GM18505 (cell line): ENCODE results near the gene SSBP2.

Experiments
- ATAC-seq: cut with Tn5 transposase; IDR thresholded peaks from one replicate; pipeline ENCODE4 v1.9.1; 2021; ENCODE audit not compliant: unreplicated experiment
- POLR2A ChIP-seq: IDR thresholded peaks from 4 replicates; pipeline ENCODE4 v1.6.1; 2011; ENCODE audit warnings: borderline replicate concordance; ENCODE audit not compliant: insufficient read depth, insufficient read length; ENCODE audit errors: extremely low read depth

SSBP2 gene

DNA sequence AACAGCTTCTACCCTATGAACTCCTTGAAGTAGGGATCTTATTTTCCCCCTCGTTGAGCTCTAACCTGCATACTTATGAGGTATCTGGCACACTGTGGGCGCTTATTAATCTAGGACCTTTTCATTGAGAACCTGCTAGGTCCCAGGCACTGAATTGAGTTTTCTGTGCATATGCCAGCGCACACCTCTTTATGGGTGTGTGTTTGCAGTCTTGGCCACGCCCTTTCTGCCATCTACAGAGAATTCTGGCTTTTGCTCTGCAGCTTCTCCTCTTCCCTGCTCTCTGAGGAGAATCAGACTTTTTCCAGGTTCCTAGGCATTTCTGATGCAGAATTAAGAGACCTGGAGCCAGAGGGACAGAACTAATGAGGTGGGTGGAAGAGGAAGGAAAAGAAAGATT, 25.4 kb upstream of the SSBP2 start:
- TF ChIP-seq POLR2A: no peak
- ATAC-seq: no peak

DNA sequence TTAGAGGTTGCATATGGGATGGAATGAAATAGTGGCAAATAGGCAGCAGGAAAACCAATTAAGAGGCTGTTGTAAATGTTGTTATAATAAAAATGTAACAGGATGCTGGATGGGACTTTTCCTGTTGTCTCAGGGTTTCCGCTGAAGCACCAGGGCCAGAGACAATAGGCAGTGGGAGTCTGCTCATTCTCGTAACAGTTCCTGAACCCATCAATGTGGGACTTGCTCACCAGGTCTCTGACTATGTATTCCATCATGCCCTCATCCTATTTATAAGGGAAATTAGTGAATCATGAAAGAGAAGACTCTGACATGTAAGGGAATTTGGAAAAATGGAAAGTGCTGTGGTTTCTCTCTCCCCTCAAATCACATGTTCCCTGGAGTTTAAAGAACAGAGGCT, 23.5 kb upstream of the SSBP2 start:
- TF ChIP-seq POLR2A: no peak
- ATAC-seq: no peak

DNA sequence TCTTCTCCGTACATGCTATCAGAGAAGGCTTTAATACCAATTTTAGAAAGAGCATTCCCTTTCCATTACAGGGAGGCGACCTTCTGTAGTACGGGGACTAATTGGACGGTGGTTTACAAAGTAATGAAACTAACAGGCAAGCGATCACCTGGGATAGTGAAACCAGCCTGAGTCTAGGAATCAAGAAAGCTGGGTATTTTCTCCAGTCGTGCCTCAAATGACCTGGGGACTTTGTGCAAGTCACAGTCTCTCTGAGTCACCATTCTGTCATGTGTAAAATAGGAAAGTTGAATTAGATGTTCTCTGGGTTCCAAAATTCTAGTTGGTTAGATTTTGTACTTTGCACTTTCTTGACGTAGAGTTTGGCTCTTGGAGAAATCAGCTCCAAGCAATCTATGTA, 22.7 kb upstream of the SSBP2 start:
- TF ChIP-seq POLR2A: no peak
- no peak for ATAC-seq

DNA sequence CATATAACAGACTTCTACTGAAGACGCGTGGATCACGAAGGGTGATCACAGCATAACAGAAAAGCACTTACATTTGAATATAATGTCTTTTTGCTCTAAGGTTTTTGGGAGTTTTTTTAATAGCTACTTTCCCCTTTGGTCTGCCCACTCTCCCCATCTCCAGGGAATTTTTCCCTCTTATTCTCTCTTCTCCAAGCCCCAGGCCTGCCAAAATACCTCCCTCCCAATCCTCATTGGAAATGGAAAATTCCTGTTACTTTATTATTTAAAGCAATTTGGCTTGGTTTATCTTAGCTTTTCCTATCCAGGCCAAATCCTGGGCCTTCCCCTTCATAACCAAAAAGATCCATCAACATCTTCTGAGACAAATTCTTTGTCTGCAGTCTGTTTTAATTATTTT, 22.3 kb upstream of the SSBP2 start:
- ATAC-seq: no peak
- TF ChIP-seq POLR2A: no peak

DNA sequence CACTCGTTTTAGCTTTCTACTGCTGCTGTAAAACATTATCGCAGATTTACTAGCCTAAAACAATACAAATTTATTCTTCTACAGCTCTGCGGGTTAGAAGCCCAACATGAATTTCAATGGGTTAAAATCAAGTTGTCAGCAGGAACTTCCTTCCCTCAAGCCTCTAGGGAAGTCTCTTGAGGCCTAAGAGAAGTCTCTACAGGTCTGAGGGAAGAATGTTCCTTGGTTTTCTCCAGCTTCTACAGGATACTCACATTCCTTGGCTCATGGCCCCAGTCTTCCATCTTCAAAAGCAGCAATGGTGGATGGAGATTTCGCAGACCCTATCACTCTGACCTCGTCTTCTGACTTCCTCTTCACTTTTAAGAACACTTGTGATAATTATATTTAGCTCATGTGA, 21.6 kb upstream of the SSBP2 start:
- ATAC-seq: no peak
- no peak for TF ChIP-seq POLR2A

DNA sequence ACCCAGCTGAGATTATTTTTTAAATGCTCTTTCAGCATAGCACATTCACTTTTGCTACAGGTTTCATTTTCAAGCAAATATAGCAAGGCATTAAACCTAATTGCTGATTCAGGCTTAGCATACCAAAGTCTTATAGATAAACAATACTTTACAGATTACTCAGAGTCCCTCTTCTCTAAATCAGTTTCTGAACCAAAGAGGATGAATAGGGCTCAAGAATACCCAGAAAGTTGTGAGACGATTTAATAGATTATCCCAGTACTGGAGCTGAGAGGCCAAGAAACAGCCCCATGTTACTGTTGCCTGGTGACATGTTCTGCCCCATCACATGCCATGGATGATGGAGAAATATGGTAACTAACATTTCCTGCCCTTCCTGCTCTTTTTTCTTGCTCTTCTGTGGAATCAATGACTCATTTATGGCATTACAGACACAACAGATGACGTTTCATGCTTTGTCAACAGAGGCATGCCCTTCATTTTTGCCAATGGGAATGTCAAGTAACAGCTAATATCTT, 18.1 kb upstream of the SSBP2 start:
- ATAC-seq: no peak

DNA sequence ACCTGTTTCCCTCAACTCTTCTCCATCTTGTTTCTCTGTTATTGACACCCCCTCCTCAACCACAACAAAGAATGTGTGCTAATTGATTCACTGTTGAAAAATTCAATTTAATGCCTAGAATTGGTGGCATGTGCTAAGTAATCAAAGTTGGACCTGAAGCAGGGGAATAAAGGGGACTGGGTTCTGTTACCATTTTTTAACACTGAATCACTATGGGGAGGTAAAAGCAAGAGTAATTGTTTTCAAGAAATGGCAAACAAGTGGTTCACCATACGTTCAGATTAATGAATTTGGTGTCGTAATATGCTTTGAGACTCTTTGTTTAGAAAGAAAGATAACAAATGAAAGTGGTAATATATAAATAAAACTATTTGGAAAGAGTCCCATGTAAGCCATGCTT, 17.0 kb upstream of the SSBP2 start:
- TF ChIP-seq POLR2A: no peak
- no peak for ATAC-seq

More for the DNA sequence above, 18.1 kb upstream of the SSBP2 start:
- TF ChIP-seq POLR2A: no peak

DNA sequence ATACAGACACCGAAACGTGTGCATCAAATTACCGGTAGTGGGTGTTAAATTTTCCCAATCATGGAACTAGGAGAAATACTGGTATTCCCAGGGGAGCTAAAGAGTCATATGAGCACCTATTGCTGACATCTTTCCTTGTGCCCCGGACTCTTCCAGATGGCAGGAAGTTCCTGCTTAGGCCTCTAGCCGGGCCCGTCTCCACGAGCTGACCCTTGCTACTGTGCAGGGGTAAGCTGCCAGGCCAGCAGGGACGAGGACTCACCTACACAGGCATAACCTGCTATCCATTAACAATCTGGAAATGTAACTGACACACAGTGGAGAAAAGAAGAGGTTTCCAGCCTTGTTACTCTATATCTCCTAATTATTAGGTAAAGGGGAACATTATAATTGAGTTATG, 16.2 kb upstream of the SSBP2 start:
- ATAC-seq: no peak
- no peak for TF ChIP-seq POLR2A

DNA sequence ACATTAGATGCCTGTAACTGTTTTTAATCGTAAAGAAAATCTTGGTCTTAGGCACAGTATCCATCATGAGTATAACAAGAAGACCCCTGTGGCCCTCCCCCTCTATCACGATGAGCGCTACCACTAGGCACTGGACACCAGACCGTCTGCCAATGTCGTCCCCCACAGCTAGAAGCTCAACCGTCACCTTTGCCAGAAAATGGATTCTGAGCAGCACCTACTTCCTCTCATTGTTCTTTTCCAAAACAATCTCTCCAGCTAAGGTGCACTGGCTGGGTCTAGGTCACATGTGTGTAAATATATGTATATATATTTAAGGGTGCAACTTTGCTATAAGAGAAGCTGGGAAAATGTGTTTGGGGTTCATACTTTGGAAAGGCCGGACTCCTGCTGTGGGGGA, 15.7 kb upstream of the SSBP2 start:
- no peak for ATAC-seq
- TF ChIP-seq POLR2A: no peak

DNA sequence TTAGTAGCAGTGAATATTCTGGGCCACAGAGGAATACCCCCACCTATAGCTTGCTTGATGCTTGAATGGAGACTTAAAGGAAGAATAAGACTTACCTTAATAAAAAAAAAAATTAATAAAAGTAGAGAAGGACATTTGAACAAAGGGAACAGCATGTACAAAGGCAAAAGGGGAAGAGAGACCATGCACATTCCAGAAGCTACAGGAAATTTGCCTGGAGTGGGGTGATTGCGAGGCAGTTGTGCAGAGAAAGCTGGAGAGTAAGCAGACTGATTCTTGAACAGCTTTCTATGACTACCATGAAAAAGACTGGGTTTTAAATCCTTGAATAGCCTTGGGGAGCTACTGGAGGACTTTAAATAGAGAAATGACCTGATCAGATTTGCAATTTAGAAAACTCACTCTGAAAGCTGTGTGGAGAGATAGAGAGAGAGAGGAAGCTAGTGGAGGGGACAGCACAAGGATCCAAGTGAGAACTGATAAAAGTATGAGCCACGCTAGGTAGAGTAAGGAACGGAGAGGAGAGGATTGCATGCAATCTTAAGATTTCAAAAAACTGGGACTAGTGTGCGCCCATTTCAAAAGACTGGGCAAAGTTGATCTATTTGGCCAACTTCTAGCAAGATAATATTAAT, 12.5 kb upstream of the SSBP2 start:
- TF ChIP-seq POLR2A: no peak
- ATAC-seq: no peak

DNA sequence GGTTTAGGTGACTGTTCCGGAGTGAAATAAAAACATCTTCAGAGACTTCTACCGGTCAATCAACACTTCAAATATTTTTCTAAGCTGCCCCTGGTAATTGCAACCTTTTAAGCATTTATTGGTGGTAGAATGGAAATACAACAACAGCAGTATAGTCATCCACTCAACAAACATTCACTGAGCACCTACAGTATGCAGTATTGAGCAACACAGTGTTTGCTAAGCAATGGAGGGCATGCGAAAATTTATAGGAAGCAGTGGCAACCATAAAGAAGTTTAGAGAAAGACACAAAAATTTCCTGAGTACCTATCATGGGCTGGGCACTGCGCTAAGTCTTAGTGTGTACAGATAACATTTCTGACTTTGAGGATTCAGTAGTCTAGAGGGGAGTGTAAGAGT, 12.0 kb upstream of the SSBP2 start:
- TF ChIP-seq POLR2A: no peak
- no peak for ATAC-seq

DNA sequence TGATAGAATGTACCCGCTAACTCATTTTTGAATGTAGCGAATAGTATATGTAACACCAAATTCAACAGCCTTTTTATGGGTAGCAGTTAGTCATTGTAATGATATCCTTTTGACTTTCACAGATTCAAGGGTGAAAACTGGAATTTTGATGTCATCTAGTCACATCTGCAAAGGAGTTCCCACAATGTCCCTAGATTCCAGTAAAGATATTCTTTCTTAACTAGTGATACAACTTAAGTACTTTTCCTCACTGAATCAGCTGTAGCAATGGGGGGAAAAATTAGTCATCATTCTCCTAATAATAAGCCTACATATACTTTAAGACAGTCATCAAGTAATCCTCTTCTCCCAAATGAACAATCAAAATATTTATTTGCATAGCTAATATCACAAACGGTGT, 11.5 kb upstream of the SSBP2 start:
- no peak for TF ChIP-seq POLR2A
- no peak for ATAC-seq

DNA sequence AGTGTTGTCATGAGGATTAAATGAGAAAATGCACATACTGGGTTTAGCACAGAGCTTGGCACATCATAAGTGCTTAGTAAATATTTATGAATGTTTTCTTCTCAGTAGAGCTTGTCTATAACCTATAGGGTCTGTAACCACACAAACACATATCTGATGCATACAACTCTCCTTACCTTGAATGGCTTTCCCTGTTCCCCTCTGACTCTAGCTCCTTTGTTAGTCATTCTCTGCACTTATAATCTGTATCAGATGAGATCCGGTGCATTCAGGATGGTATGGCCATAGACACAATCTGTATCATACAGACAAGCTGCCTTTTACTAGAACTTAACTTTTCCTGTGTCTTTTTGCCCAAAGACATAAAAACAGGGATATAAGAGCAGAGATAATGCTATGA, 11.1 kb upstream of the SSBP2 start:
- no peak for TF ChIP-seq POLR2A
- ATAC-seq: no peak

DNA sequence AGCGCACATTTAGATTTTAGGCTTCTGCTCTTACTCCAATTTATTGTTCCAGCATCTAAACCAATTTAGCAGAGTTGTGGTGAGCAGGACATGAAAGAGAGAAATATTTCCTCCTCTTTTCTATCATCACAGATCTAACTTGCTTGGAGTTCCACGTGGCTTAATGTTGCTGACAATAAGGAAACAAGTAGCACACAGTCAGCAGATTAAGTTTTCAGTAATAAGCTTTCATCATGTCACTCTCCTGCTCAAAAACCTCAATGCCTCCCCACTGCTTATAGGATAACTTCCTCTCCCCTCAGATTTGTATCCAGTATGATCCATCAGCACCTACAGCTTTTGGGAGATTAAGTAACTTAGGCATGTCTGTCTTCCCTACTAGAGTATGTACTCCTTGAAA, 10.4 kb upstream of the SSBP2 start:
- ATAC-seq: no peak
- TF ChIP-seq POLR2A: no peak

DNA sequence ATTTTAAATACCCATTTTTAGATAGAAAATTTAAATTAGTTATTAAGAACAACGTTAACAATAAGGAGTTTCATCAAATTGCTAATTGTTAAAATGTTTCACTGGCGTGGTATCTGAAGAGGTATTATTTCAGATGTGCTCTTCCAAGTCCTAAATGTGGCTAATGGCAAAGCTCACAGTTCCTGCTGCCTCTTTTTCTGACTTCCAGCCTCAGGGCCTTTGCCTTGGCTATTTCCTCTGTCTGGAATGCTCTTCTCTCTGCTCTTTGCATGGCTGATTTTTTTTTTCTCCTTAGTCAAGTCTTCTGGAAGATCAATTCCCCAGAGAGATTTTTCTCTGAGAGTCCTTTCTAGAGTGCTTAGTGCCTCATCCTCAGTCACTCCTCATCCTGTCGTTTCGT, 9.6 kb upstream of the SSBP2 start:
- no peak for TF ChIP-seq POLR2A
- ATAC-seq: no peak

DNA sequence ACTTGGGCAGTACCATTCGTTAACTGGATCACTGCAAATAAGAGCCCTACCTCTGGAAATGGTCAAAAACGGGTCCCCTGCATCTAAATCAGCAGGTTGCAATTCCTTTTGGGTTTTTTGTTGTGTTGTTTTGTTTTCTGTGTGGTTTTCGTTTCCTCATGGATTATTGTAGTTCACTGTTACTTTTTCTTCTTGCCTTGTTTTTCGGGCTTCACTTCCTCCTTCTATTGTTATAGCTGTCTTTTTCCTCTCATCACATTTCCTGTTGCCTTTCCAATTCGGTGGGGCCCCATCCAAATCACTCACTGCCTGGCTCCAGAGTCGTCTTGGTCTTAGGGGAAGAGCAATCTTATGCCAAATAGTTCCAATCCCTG, 8.7 kb upstream of the SSBP2 start:
- ATAC-seq: no peak
- no peak for TF ChIP-seq POLR2A

DNA sequence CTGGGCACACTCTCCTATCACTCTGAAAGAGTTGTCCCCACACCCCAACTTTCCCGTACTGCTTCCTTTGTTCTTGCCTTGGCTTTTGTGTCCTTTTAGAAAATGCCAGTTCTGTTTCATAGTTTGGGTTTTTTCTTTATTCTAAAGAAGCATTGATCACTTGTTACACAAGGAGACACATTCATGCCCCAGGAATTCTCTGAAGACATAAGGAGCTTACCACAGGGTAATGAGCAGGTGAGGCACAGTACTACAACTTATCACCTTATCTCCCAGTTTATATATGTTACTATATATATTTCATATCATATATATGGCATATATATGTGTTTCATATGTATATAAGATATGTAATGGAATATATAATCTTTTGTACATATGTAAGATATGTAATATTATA, 6.5 kb upstream of the SSBP2 start:
- no peak for ATAC-seq
- no peak for TF ChIP-seq POLR2A
